SU-DHL-6 (cell line): ENCODE data around the gene COL6A3.

ENCODE experiments used
- CTCF ChIP-seq: fragments of 200-600 bp; sonication (generic); IDR thresholded peaks from one replicate; pipeline ENCODE4 v1.5.1; 2017; ENCODE audit warnings: antibody characterized with exemption, mild to moderate bottlenecking, low read length, moderate library complexity; ENCODE audit not compliant: insufficient read depth, poor library complexity, severe bottlenecking
- EZH2phosphoT487 ChIP-seq: fragments of 200-600 bp; sonication (generic), shearing (Covaris generic); conservative IDR thresholded peaks from 2 replicates; pipeline ENCODE4 v1.6.1; 2018; ENCODE audit warnings: mild to moderate bottlenecking, antibody characterized with exemption, low read length, moderate library complexity, mixed read lengths

GRCh38 chr2:237343993-237344392 is 70.0 kb downstream of the COL6A3 start:
- TF ChIP-seq CTCF, result no peak
- no peak for TF ChIP-seq EZH2phosphoT487
